PC-9 (cell line): ENCODE measurements around the gene PKN2. TPM values are rescaled to one million over a fixed set of nuclear protein-coding genes. Genes with fewer than 3 reads are reported as not detected.
A peak's percentile ranks its signal among the peaks of the same experiment; 100 is the strongest.
"Not testable (repeated sequence)": the region's sequence is repeated elsewhere in the genome, so short reads cannot be mapped to it uniquely, and the experiment has no call there.

ENCODE experiments used
- BruUV-seq: library from RNA; stranded (reverse); fragments of 400-500 nt; replicated peaks from 2 replicates; lab custom pipeline; 2021; lab: Mats Ljungman, UMichigan
- CTCF ChIA-PET: fragments of 300-600 bp; sonication (Branson Sonifier 250); formaldehyde crosslinking; loops from one replicate; lab custom pipeline; 2022; ENCODE audit warnings: antibody characterized with exemption; lab: Charles Lee
- POLR2A ChIA-PET: fragments of 300-600 bp; sonication (Branson Sonifier 250); formaldehyde crosslinking; loops from one replicate; lab custom pipeline; 2022; ENCODE audit warnings: antibody characterized with exemption; ENCODE audit not compliant: unreplicated experiment; lab: Charles Lee
- DNase-seq, 2 experiments: peaks; one replicate each; pipeline versions ENCODE4 v3.0.0 to v3.0.0-alpha.2; 2015 to 2022; ENCODE audit warnings: mixed read lengths in 1 of 2
- H2AFZ ChIP-seq: fragments of 200-600 bp; sonication (generic); 2 replicates; pipeline ENCODE4 v1.8.1; 2017; ENCODE audit warnings: antibody characterized with exemption
- H3F3A ChIP-seq: fragments of 200-600 bp; sonication (generic); 2 replicates; pipeline ENCODE4 v1.8.1; 2017; ENCODE audit warnings: antibody characterized with exemption, mild to moderate bottlenecking, low read depth; ENCODE audit not compliant: insufficient read depth
- H3K27ac ChIP-seq: fragments of 200-600 bp; sonication (generic); 2 replicates; pipeline ENCODE4 v1.6.1; 2016; ENCODE audit warnings: mixed run types
- H3K27me3 ChIP-seq: fragments of 200-600 bp; sonication (generic); 2 replicates; pipeline ENCODE4 v1.6.1; 2016; ENCODE audit warnings: low read depth, mixed run types; ENCODE audit not compliant: insufficient read depth
- H3K36me3 ChIP-seq: fragments of 200-600 bp; sonication (generic); 2 replicates; pipeline ENCODE4 v1.6.1; 2016; ENCODE audit warnings: low read depth, mixed run types
- H3K4me1 ChIP-seq: fragments of 200-600 bp; sonication (generic); replicated peaks from 2 replicates; pipeline ENCODE4 v1.6.1; 2016; ENCODE audit warnings: mixed run types; ENCODE audit not compliant: insufficient read depth
- H3K4me2 ChIP-seq: fragments of 200-600 bp; sonication (generic); 2 replicates; pipeline ENCODE4 v1.6.1; 2017; ENCODE audit warnings: mixed run types
- H3K4me3 ChIP-seq: fragments of 200-600 bp; sonication (generic); 2 replicates; pipeline ENCODE4 v1.6.1; 2016; ENCODE audit warnings: mixed run types
- H3K79me2 ChIP-seq: fragments of 200-600 bp; sonication (generic); 2 replicates; pipeline ENCODE4 v1.6.1; 2017; ENCODE audit warnings: low read depth, mixed run types
- H3K9me2 ChIP-seq: fragments of 200-600 bp; sonication (generic); 2 replicates; pipeline ENCODE4 v1.8.1; 2017; ENCODE audit warnings: mild to moderate bottlenecking; ENCODE audit not compliant: insufficient read depth
- H3K9me3 ChIP-seq: fragments of 200-600 bp; sonication (generic); 2 replicates; pipeline ENCODE4 v1.8.1; 2016; ENCODE audit warnings: low read depth; ENCODE audit not compliant: insufficient read depth
- H4K20me1 ChIP-seq: fragments of 200-600 bp; sonication (generic); 2 replicates; pipeline ENCODE4 v1.8.1; 2017; ENCODE audit not compliant: insufficient read depth
- CTCF ChIP-seq: fragments of 200-600 bp; sonication (generic); conservative IDR thresholded peaks from 2 replicates; pipeline ENCODE4 v1.6.1; 2017; ENCODE audit warnings: mixed run types, antibody characterized with exemption, mild to moderate bottlenecking, moderate library complexity
- EZH2 ChIP-seq: fragments of 200-600 bp; sonication (generic); IDR thresholded peaks from 2 replicates; pipeline ENCODE4 v1.8.0; 2017; ENCODE audit warnings: antibody characterized with exemption, low read depth
- intact Hi-C: fragments of 100-400 bp; cut with micrococcal nuclease; formaldehyde crosslinking; loops from one replicate; pipeline ENCODE4 v1.10.0; 2022; ENCODE audit not compliant: unreplicated experiment
- total RNA-seq: library from RNA; stranded (reverse); gene quantifications from 2 replicates; pipeline ENCODE4 v1.2.3, GENCODE V29; 2021

PKN2 gene
- total RNA-seq, 1 experiment from 2014 or later: 79.3 TPM

- DNase-seq: no peak
- Histone ChIP-seq H4K20me1 (no peaks in the 10 kb centered on the region), H3K4me1 (no peaks in the 10 kb centered on the region), H3K9me2 (no peaks in the 10 kb centered on the region), H3K4me2 (no peak overlapping the region), H3K27me3 (no peaks in the 10 kb centered on the region), H2AFZ (no peak overlapping the region), H3K27ac (no peak overlapping the region), H3K36me3 (peaks cover 25% of the 10 kb centered on the region), H3K9me3 (no peaks in the 10 kb centered on the region), H3F3A (no peaks in the 10 kb centered on the region), H3K4me3 (no peak overlapping the region), H3K79me2 (no peaks in the 10 kb centered on the region)
- BruUV-seq: no TSS peak
- TF ChIP-seq EZH2: no peak
- no peak for TF ChIP-seq CTCF
- ChIA-PET POLR2A (no interaction called here), CTCF (no interaction called here)
- intact Hi-C loops: no loop called here
Observed at GRCh38 chr1:88812366-88812765, 128.3 kb downstream of the PKN2 start.

- Histone ChIP-seq H3K27ac (no peak overlapping the region), H3K4me2 (no peak overlapping the region), H3K4me3 (no peak overlapping the region), H3F3A (no peaks in the 10 kb centered on the region), H3K79me2 (no peaks in the 10 kb centered on the region), H3K27me3 (no peaks in the 10 kb centered on the region), H3K9me2 (no peaks in the 10 kb centered on the region), H4K20me1 (no peaks in the 10 kb centered on the region), H2AFZ (no peak overlapping the region), H3K4me1 (no peaks in the 10 kb centered on the region), H3K36me3 (peaks cover 25% of the 10 kb centered on the region), H3K9me3 (no peaks in the 10 kb centered on the region)
- intact Hi-C loops: no loop called here
- DNase-seq: peak in 1 of 2 experiments; percentile 28
- POLR2A ChIA-PET: no interaction called here
- no TSS peak for BruUV-seq
- CTCF ChIA-PET: no interaction called here
- TF ChIP-seq EZH2 (no peak), CTCF (no peak)
Observed at GRCh38 chr1:88813471-88813870, 129.4 kb downstream of the PKN2 start.

GRCh38 chr1:88819642-88820041 is 135.6 kb downstream of the PKN2 start:
- peaks cover 21% of the 10 kb centered on the region for H3K36me3 ChIP-seq
- H3K4me2 ChIP-seq, H3K9me2 ChIP-seq, DNase-seq, H3K27me3 ChIP-seq, H3F3A ChIP-seq, H3K27ac ChIP-seq, H3K79me2 ChIP-seq, H3K4me1 ChIP-seq, H2AFZ ChIP-seq, H3K4me3 ChIP-seq, H3K9me3 ChIP-seq, H4K20me1 ChIP-seq, CTCF ChIA-PET, POLR2A ChIA-PET, BruUV-seq, intact Hi-C loops: not testable (repeated sequence)

GRCh38 chr1:88825721-88826120 is 141.6 kb downstream of the PKN2 start:
- intact Hi-C loops: no loop called here
- no peak for DNase-seq
- no peaks in the 10 kb centered on the region for H3K79me2 ChIP-seq
- no peak overlapping the region for H3K27ac ChIP-seq
- H3K4me2 ChIP-seq: no peak overlapping the region
- ChIA-PET CTCF (no interaction called here), POLR2A (no interaction called here)
- H3K27me3 ChIP-seq: no peaks in the 10 kb centered on the region
- no peak overlapping the region for H3K4me3 ChIP-seq
- TF ChIP-seq EZH2 (no peak), CTCF (no peak)
- H4K20me1 ChIP-seq: no peaks in the 10 kb centered on the region
- H2AFZ ChIP-seq: no peak overlapping the region
- H3K9me2 ChIP-seq: no peaks in the 10 kb centered on the region
- H3K36me3 ChIP-seq: peaks cover 20% of the 10 kb centered on the region
- H3K9me3 ChIP-seq: no peaks in the 10 kb centered on the region
- BruUV-seq: no TSS peak
- peaks cover 11% of the 10 kb centered on the region; the same call in 1 of the 2 replicates for H3F3A ChIP-seq
- H3K4me1 ChIP-seq: no peaks in the 10 kb centered on the region
